ENCODE measurements around the gene LRRC37A2.
"Not testable (repeated sequence)": the region's sequence is repeated elsewhere in the genome, so short reads cannot be mapped to it uniquely, and the experiment has no call there.

- TF ChIP-seq, protein P1, sequence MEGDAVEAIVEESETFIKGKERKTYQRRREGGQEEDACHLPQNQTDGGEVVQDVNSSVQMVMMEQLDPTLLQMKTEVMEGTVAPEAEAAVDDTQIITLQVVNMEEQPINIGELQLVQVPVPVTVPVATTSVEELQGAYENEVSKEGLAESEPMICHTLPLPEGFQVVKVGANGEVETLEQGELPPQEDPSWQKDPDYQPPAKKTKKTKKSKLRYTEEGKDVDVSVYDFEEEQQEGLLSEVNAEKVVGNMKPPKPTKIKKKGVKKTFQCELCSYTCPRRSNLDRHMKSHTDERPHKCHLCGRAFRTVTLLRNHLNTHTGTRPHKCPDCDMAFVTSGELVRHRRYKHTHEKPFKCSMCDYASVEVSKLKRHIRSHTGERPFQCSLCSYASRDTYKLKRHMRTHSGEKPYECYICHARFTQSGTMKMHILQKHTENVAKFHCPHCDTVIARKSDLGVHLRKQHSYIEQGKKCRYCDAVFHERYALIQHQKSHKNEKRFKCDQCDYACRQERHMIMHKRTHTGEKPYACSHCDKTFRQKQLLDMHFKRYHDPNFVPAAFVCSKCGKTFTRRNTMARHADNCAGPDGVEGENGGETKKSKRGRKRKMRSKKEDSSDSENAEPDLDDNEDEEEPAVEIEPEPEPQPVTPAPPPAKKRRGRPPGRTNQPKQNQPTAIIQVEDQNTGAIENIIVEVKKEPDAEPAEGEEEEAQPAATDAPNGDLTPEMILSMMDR (IDR thresholded peaks at IDR 0.05; ENCODE audit: borderline replicate concordance, extremely low read depth, low read length, poor library complexity, severe bottlenecking), result not testable (repeated sequence)
- not testable (repeated sequence) for TF ChIP-seq EZH2 (IDR thresholded peaks at IDR 0.05; ENCODE audit: borderline replicate concordance, low read depth, low read length, severe bottlenecking)
Measured at GRCh38 chr17:46559155-46559554, 46.9 kb downstream of the LRRC37A2 start.

Measured in DND-41 (cell line).